HEK293 (cell line): Measurements from ENCODE around the gene LMO1.

Source experiments
- CTCF ChIA-PET: fragments of 350-600 bp; formaldehyde crosslinking; extraction: SDS; loops from one replicate; lab custom pipeline; 2021; ENCODE audit warnings: antibody characterized with exemption; lab: Yijun Ruan, JAX
- POLR2A ChIA-PET: fragments of 300-600 bp; formaldehyde crosslinking; extraction: SDS; loops from one replicate; lab custom pipeline; 2020; ENCODE audit warnings: antibody characterized with exemption, inconsistent platforms; lab: Yijun Ruan, JAX
- H3K27ac ChIP-seq: fragments of 200-500 bp; sonication (Bioruptor generic); 2 replicates; pipeline ENCODE4 v1.5.1; 2014; ENCODE audit warnings: low read depth, low read length, control low read depth, inconsistent platforms; ENCODE audit errors: extremely low read depth
- H3K36me3 ChIP-seq, 2 experiments: fragments of 200-500 bp in 1 of 2; sonication (Bioruptor generic) in 1 of 2; 1 replicate in 1 of 2; 2 replicates in 1 of 2; pipeline ENCODE4 v1.5.1; 2014 to 2017; ENCODE audit warnings: inconsistent platforms in 2 of 2, low read length in 2 of 2; ENCODE audit not compliant: control insufficient read depth in 2 of 2, insufficient read depth in 1 of 2
- H3K4me1 ChIP-seq: fragments of 200-500 bp; sonication (Bioruptor generic); 2 replicates; pipeline ENCODE4 v1.5.1; 2014; ENCODE audit warnings: mild to moderate bottlenecking, low read length, inconsistent platforms; ENCODE audit not compliant: control insufficient read depth, insufficient read depth
- H3K4me3 ChIP-seq: 2 replicates; pipeline ENCODE4 v1.5.1; 2011; ENCODE audit warnings: low read depth, mild to moderate bottlenecking, control low read depth, low read length, moderate library complexity
- H3K9me3 ChIP-seq: fragments of 200-500 bp; sonication (Bioruptor generic); 2 replicates; pipeline ENCODE4 v1.5.1; 2014; ENCODE audit warnings: low read depth, low read length, inconsistent platforms; ENCODE audit not compliant: control insufficient read depth, insufficient read depth
- GLIS1 ChIP-seq: fragments of 450-650 bp; formaldehyde crosslinking; IDR thresholded peaks from 2 replicates; pipeline ENCODE4 v1.5.1; 2016; ENCODE audit warnings: missing biosample characterization, missing genetic modification characterization
- HIC1 ChIP-seq: fragments of 450-650 bp; formaldehyde crosslinking; IDR thresholded peaks from 2 replicates; pipeline ENCODE4 v1.5.1; 2016; ENCODE audit warnings: missing biosample characterization, missing genetic modification characterization
- KLF1 ChIP-seq: fragments of 450-650 bp; formaldehyde crosslinking; IDR thresholded peaks from 2 replicates; pipeline ENCODE4 v1.5.1; 2016; ENCODE audit warnings: missing biosample characterization, missing genetic modification characterization
- KLF16 ChIP-seq: fragments of 450-650 bp; formaldehyde crosslinking; IDR thresholded peaks from 2 replicates; pipeline ENCODE4 v1.5.1; 2017; ENCODE audit warnings: missing biosample characterization, missing genetic modification characterization
- SP2 ChIP-seq: fragments of 450-650 bp; formaldehyde crosslinking; IDR thresholded peaks from 2 replicates; pipeline ENCODE4 v1.5.1; 2016; ENCODE audit warnings: missing biosample characterization, missing genetic modification characterization
- SP7 ChIP-seq: fragments of 450-650 bp; formaldehyde crosslinking; IDR thresholded peaks from 2 replicates; pipeline ENCODE4 v1.5.1; 2016; ENCODE audit warnings: missing biosample characterization, missing genetic modification characterization
- ZBTB17 ChIP-seq: fragments of 450-650 bp; formaldehyde crosslinking; IDR thresholded peaks from 2 replicates; pipeline ENCODE4 v1.5.1; 2016; ENCODE audit warnings: missing biosample characterization, missing genetic modification characterization
- ZBTB20 ChIP-seq: fragments of 450-650 bp; formaldehyde crosslinking; IDR thresholded peaks from 2 replicates; pipeline ENCODE4 v1.5.1; 2016; ENCODE audit warnings: missing biosample characterization, missing genetic modification characterization
- ZBTB26 ChIP-seq: fragments of 450-650 bp; formaldehyde crosslinking; optimal IDR thresholded peaks from 2 replicates; pipeline ENCODE3; 2016; ENCODE audit warnings: missing biosample characterization, mild to moderate bottlenecking, missing genetic modification characterization
- ZBTB48 ChIP-seq: fragments of 450-650 bp; formaldehyde crosslinking; IDR thresholded peaks from 2 replicates; pipeline ENCODE4 v1.5.1; 2016; ENCODE audit warnings: missing biosample characterization, missing genetic modification characterization
- ZBTB6 ChIP-seq: fragments of 450-650 bp; formaldehyde crosslinking; IDR thresholded peaks from 2 replicates; pipeline ENCODE4 v1.5.1; 2017; ENCODE audit warnings: missing biosample characterization, missing genetic modification characterization
- ZBTB8A ChIP-seq: fragments of 450-650 bp; formaldehyde crosslinking; IDR thresholded peaks from 2 replicates; pipeline ENCODE4 v1.5.1; 2016; ENCODE audit warnings: missing biosample characterization, missing genetic modification characterization
- ZEB2 ChIP-seq: fragments of 450-650 bp; formaldehyde crosslinking; IDR thresholded peaks from 2 replicates; pipeline ENCODE4 v1.5.1; 2016; ENCODE audit warnings: missing biosample characterization, missing genetic modification characterization
- ZIC2 ChIP-seq: fragments of 450-650 bp; formaldehyde crosslinking; IDR thresholded peaks from 2 replicates; pipeline ENCODE4 v1.5.1; 2016; ENCODE audit warnings: missing biosample characterization, missing genetic modification characterization
- ZNF140 ChIP-seq: fragments of 450-650 bp; formaldehyde crosslinking; IDR thresholded peaks from 2 replicates; pipeline ENCODE4 v1.5.1; 2016; ENCODE audit warnings: missing biosample characterization, missing genetic modification characterization
- ZNF335 ChIP-seq: fragments of 450-650 bp; formaldehyde crosslinking; conservative IDR thresholded peaks from 2 replicates; pipeline ENCODE4 v1.5.1; 2016; ENCODE audit warnings: missing biosample characterization, missing genetic modification characterization
- ZNF341 ChIP-seq: fragments of 450-650 bp; formaldehyde crosslinking; IDR thresholded peaks from 2 replicates; pipeline ENCODE4; 2016; ENCODE audit warnings: low read depth, missing biosample characterization, missing genetic modification characterization
- ZNF394 ChIP-seq: fragments of 450-650 bp; formaldehyde crosslinking; IDR thresholded peaks from 2 replicates; pipeline ENCODE4 v1.5.1; 2016; ENCODE audit warnings: missing biosample characterization, missing genetic modification characterization, mild to moderate bottlenecking, moderate library complexity, borderline replicate concordance
- ZNF48 ChIP-seq: fragments of 450-650 bp; formaldehyde crosslinking; IDR thresholded peaks from 2 replicates; pipeline ENCODE4 v1.5.1; 2016; ENCODE audit warnings: missing biosample characterization, missing genetic modification characterization
- ZNF600 ChIP-seq: fragments of 450-650 bp; formaldehyde crosslinking; IDR thresholded peaks from 2 replicates; pipeline ENCODE4 v1.5.1; 2016; ENCODE audit warnings: missing biosample characterization, missing genetic modification characterization
- ZNF660 ChIP-seq: fragments of 450-650 bp; IDR thresholded peaks from 2 replicates; pipeline ENCODE4 v1.5.1; 2018; ENCODE audit warnings: missing biosample characterization, mild to moderate bottlenecking, missing genetic modification characterization
- ZNF747 ChIP-seq: fragments of 450-650 bp; formaldehyde crosslinking; IDR thresholded peaks from 2 replicates; pipeline ENCODE4 v1.5.1; 2016; ENCODE audit warnings: missing biosample characterization, missing genetic modification characterization
- ZSCAN16 ChIP-seq: fragments of 450-650 bp; formaldehyde crosslinking; IDR thresholded peaks from 2 replicates; pipeline ENCODE4 v1.5.1; 2016; ENCODE audit warnings: missing biosample characterization, missing genetic modification characterization
- ZSCAN4 ChIP-seq: fragments of 450-650 bp; formaldehyde crosslinking; IDR thresholded peaks from 2 replicates; pipeline ENCODE4 v1.5.1; 2017; ENCODE audit warnings: missing biosample characterization, missing genetic modification characterization
- TF ChIP-seq, protein P1 (sequence below): sonication (generic); formaldehyde crosslinking; IDR thresholded peaks from 2 replicates; pipeline ENCODE4 v1.8.1; 2022; ENCODE audit warnings: mild to moderate bottlenecking, moderate library complexity, missing genetic modification reagents

Gene LMO1

DNA sequence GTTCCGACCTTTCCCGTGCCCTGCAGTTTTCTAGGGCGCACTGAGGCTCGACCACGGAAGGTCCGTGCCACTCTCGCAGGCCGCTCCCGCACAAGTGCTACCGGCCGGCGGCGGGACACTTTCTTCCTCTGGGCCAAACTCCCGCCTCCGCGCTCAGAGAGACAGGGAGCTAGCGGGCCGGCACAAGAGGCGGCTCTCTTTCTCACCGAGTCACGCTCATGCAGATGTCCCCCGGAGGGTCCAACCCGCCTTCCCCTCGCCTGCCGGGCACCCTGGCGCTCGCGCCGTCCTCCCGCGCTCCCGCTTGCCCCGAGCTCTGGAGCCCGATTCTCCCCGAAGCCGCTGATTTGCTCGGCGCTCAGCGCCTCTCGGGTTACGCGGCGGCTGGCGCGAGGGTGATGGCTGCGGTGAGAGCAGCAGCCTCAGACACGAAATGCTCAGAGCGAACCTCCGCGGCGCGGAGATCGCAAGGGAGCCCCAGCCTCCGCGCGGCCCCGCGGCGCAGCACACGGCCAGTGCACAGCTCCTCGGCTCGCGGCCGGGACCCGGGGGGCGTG is 1.0 kb downstream of the LMO1 start:
- no peak overlapping the region; the same call in 1 of the 2 replicates for H3K27ac ChIP-seq
- no peaks in the 10 kb centered on the region for H3K36me3 ChIP-seq
- H3K9me3 ChIP-seq = no peaks in the 10 kb centered on the region
- no peaks in the 10 kb centered on the region for H3K4me1 ChIP-seq
- ChIA-PET POLR2A (interaction anchor here (0.9 to 1.7 kb wide), 4 partner anchors 9 to 33 kb away, joined by 3 to 10 read pairs (median 4); no protein-coding TSS in a partner anchor), CTCF (interaction anchor here (0.6 to 4.5 kb wide), 22 partner anchors 9 to 305 kb away, joined by 3 to 75 read pairs (median 8); no protein-coding TSS in a partner anchor)
- H3K4me3 ChIP-seq = peak overlapping the region; percentile 44
- TF ChIP-seq SP2 = peak; percentile 12; the same call in 1 of the 2 replicates
- 0 out of 2 replicates have a peak, but pooled peaks have one; percentile 5 for TF ChIP-seq GLIS1
- peak; percentile 94 for TF ChIP-seq ZBTB17
- TF ChIP-seq ZEB2 = peak; percentile 24; the same call in 1 of the 2 replicates
- TF ChIP-seq ZNF335 (tag by site-specific recombination) = peak; percentile 19
- no peak for TF ChIP-seq KLF1 (tag by site-specific recombination)
- 0 out of 2 replicates have a peak, but pooled peaks have one; percentile 21 for TF ChIP-seq KLF16 (tag by site-specific recombination)
- peak; percentile 69 for TF ChIP-seq ZIC2
- TF ChIP-seq ZNF48 (tag by site-specific recombination) = no peak
- 0 out of 2 replicates have a peak, but pooled peaks have one; percentile 14 for TF ChIP-seq ZNF600 (tag by site-specific recombination)
- peak; percentile 37 for TF ChIP-seq ZNF341 (tag by site-specific recombination)
- TF ChIP-seq ZSCAN4 (tag by site-specific recombination) = no peak
- 0 out of 2 replicates have a peak, but pooled peaks have one; percentile 17 for TF ChIP-seq ZNF394
- peak; percentile 36; the same call in 1 of the 2 replicates for TF ChIP-seq SP7
- peak; percentile 77 for TF ChIP-seq ZBTB20
- TF ChIP-seq, protein P1, sequence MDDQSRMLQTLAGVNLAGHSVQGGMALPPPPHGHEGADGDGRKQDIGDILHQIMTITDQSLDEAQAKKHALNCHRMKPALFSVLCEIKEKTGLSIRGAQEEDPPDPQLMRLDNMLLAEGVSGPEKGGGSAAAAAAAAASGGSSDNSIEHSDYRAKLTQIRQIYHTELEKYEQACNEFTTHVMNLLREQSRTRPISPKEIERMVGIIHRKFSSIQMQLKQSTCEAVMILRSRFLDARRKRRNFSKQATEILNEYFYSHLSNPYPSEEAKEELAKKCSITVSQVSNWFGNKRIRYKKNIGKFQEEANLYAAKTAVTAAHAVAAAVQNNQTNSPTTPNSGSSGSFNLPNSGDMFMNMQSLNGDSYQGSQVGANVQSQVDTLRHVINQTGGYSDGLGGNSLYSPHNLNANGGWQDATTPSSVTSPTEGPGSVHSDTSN (CRISPR knock-in tag) = peak; percentile 23; the same call in 1 of the 2 replicates
- 0 out of 2 replicates have a peak, but pooled peaks have one; percentile 22 for TF ChIP-seq HIC1
- no peak for TF ChIP-seq ZNF747 (tag by site-specific recombination)
- peak; percentile 33; the same call in 1 of the 2 replicates for TF ChIP-seq ZBTB48 (tag by site-specific recombination)
- TF ChIP-seq ZBTB6 (tag by site-specific recombination) = 0 out of 2 replicates have a peak, but pooled peaks have one; percentile 64
- no peak for TF ChIP-seq ZNF140
- peak; percentile 17; the same call in 1 of the 2 replicates for TF ChIP-seq ZNF660 (tag by site-specific recombination)
- peak; percentile 86 for TF ChIP-seq ZBTB26 (tag by site-specific recombination)
- peak; percentile 17 for TF ChIP-seq ZBTB8A
- no peak for TF ChIP-seq ZSCAN16
